Stimulated activated CD8-positive, alpha-beta memory T cell treated with anti-CD3 and anti-CD28 coated beads, Interleukin-7, amount 100 ng/mL, for 24 hours (primary cell): ENCODE measurements around the gene OPA1.

Source experiments
- DNase-seq: peaks from one replicate; pipeline ENCODE4 v3.0.0-alpha.2; 2020; ENCODE audit warnings: low read depth

The OPA1 gene

DNA sequence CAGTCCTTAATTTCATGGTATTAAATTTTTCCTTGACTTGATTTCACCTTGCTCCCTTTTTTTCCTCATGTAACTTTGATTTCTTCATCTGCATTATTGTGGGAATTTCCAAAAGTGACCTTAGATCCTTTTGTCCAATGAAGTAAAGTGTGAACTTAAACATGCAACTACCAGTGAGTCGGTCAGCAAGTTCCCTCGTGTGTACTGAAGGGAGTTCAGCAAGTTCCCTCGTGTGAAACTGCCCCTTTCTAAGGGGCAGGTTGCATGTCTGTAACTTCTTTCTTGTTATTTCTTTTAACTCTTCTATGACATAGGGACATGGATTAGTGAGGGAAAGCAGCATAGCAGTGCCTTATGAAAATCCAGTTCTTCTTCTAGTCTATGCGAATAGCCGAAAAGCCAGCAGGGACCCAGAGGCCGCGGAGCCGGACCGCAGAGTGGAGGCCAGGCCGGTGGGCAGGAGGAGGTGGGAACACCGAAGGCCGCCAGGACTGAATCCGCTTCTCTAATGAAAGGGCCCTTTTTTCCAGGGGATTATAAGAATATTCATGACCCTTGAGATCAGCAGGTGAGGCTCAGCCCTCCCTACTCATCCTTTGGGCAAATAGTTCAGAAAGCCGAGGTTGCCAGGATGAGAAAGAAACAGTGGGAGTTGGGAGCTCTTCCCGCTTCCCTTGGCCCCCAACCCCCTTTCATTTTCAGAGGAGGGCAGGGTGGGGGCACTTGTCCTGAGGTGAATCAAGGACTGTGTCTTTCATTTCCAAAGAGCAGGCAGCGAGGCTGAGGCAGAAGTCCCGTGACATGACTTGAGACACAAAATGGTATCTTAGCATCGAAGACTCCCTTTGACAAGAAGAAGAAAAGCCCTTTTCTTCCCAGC is 117.5 kb downstream of the OPA1 start:
- DNase-seq = no peak

DNA sequence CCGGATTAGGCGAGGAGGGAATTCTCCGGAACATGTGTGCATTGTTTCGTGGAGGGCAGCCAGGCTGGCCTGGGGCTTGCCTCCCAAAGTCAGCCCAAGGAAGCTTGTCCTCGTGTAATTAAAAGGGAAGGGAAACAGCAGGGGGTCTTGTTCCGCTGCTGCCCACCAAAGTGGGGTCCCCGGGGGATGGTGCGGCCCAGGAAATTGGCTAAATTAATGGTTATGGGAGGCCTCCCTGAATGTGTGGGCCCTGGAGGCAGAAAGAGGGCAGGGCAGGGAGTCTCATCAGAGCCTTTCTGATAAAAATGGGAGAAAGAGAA is 118.1 kb downstream of the OPA1 start:
- DNase-seq = no peak

DNA sequence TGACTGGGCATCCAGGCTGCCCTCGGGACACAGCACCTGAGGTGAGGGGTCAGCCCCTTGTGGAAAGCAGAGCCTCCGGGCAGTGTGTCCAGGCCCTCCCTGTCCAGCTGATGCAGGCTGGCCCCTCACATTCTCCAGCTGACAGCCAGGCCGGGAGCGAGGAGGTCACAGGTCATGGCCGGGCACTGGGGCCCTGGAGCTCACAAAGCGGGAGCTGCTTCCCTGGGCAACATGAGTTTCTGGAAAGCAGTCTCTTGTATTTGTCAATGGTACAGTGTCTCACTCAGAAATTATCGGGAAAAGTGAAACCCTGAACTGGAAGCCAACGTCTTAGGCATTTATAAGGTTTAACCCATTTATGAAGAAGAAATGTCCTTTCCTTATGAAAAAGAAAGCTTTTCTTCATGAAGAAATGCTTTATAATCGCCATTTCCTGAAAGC is 118.5 kb downstream of the OPA1 start:
- DNase-seq = no peak

DNA sequence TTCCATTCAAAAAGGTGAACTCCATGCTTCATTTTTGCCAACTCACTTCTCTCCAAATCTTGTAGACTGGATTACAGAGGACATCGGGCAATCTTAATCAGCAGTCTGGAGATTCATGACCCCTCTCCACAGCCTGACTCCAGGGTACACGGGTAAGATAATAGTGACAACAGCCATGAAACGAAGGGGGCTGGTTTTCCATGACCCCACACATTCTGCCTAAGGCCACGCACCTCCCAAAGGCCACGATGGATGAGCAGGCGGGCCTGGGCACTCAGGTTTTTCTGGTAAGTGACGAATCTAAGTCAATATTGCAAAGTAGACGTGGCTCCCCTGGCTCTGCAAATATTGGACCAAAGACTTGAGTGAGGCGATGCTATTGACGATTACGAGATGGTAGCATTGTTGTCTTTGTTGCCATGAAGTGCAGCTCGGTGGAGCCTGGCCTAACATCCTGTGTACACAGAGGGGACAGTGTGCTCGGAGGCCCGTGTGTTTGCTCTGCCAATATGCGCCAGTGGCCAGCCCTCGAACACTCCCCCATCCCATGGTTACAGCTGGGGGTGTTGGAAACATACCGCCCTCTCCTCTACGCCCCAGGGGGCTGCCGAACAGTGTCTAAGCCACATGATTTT is 119.1 kb downstream of the OPA1 start:
- DNase-seq = no peak

DNA sequence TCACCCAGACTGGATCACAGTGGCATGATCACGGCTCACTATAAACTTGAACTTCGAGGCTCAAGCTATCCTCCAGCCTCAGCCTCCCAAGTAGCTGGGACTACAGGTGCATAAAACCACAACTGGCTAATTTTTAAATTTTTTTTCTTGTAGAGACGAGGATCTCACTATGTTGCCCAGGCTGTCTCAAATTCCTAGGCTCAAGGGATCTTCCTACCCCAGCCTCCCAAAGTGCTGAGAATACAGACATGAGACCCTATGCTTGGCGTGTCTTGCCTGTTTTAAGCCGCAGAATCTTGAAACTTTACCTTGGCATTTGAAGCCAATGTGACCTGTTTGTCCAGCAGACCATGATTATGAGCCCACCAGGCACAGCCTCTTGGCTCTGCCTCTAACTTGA is 119.9 kb downstream of the OPA1 start:
- no peak for DNase-seq

DNA sequence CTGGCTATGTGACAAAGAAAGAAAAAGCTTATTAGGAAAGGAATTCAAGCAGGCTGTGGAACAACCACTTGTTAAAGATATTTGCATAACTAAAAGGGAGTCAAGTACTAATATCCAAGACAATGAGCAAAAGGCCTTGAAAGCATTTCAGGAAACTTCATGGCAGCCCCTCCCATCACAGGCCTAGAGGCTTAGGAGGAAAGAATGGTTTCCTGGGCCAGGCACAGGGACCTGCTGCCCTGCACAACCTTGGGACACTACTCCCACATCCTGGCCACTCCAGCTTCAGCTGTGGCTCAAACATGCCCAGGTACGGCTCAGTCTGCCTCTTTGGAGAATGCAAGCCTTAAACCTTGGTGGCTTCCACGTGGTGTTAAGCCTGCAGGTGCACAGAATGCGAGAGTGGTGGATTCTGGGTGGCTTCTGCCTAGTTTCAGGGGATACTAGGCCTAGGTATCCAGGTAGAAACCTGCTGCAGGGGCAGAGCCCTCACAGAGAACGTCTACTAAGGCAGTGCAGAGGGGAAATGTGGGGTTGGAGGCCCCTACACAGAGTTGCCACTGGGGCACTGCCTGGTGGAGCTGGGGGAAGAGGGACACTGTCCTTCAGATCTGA is 121.6 kb downstream of the OPA1 start:
- no peak for DNase-seq

DNA sequence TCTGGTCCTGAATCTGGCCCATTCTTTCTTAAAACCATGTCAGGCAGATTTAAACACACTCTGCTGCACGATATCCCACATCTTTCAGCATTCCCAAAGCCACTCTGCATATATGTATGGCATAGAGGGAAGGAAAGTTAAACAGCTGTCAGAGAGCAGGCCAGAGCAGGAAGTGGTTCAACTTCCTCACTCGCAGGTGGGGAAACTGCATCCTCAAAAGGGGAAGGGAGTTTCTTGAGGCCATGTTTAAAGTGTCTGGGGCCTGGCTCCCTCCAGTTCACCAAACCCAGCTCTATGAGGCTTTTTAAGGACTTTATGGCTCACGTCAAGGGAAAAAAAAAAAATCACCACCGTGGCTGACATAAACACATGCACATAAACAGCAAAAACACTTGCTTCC is 123.1 kb downstream of the OPA1 start:
- DNase-seq = no peak

DNA sequence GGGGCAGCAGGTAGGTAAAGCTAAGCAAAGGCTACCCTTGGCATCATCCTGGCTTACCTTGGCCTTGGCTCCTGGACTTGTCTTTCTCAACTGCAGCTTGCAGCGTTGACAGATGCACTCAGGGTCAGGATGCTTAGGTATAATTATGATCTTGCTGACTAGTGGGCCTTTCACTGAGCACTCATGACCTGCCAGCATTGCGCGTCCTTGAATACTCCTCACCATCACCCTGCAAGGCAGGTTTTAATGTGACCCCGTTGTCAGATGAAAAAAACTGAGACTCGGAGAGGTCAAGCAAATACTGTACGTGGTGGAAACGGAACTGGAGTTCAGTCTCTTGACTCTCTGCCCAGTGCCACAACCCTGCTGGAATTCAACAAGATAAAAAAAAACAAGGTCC is 126.7 kb downstream of the OPA1 start:
- DNase-seq = no peak

DNA sequence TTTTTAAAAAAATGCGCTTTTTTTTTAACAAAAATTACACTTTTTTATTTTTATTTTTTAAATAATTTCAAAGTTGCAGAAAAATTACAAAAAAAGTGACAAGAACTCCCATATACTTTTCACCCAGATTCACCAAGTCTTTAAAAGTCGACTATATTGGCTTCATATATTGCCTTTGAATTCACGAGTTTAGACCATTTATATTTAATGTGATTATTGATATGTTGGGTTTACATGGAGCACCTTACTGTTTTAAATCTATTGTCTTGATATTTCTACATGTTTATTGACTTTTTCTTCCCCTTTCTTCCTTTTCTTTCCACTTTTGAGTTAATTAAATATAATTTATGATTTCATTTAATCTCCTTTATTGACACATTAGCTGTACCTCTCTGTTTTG is 127.2 kb downstream of the OPA1 start:
- DNase-seq = no peak

DNA sequence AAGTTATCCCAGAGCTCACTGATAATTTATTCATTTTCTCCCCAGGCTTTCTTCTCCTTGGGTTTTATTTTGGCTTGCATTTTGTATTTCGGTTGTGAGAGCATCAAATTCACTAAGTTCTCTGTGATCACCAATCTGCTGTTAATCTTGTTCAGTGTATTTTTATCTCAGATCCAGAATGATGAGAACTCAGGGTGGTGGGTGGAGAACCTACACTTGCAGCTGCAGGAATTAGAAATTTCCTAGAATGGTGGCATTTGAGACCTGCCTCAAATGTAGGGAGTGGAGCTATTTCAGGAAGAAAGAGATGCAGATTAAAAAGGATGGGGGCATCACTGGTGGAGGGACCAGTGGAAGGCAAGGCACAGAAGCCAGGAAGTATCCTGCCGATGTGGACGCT is 129.6 kb downstream of the OPA1 start:
- DNase-seq = no peak

DNA sequence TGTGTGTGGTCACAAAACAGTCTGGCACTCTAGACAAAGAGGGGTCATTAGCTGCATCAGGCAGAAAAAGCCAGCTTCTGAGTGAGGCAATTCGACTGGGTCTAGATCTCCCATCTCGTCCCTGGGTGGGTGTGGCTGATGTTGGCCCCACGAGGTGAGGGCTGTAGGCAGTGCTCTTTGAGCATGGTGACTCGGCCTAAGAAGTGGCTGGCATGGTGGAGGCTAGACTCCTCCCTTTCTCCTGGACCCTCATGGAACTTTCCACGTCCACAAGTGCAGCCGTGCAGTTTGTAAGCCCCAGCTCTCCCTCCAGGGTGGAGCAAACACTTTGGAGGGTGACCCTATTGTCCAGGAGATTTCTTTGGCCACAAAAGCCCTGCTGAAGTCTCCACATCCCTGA is 134.1 kb downstream of the OPA1 start:
- DNase-seq = no peak

DNA sequence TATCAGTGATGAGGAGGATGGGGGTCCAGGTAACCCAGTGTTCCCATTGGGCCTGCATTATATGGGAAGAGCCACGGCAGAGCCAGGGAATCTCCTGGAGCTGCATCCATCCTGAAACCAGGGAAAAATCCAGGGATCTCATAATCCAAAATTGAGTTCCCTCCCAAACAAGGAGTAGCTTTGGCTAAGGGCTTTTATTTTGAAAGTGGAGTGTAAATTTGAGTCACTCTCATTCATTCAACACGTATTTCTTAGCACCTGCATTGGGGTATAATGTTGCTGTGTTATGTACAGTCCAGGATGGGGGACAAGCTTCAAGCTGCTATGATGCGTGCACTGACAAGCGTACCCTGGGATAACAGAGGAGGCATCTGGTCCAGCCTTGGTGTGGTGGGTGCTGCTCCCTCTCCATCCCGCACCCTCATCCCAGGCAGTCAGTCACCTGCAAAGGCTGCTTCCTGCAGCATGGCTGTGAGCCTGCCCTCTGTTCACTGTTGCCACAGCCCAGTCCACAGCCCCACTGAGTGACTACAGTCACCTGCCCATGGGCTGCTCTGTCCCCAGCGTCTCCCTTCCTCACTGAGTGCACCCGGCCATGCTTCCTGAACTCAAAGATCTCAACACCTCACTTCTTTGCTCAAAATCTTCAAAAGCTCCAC is 135.6 kb downstream of the OPA1 start:
- no peak for DNase-seq

DNA sequence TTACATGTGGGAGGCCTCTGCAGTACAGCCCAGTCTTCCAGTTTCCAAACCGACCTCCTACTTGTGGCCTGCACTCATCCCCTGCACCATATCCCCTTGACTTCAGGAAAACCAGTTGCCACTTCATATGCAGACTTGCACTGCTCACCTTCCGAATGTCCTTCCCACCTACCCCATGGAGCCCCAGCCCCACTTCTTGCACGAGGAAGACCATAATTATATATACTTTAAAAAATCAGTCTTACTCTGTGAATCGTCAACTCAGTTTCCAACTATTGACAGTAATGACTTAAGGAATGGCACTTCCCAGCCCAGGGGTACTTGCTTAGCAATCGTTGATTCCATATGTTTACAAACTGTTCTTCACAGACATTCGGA is 136.1 kb downstream of the OPA1 start:
- no peak for DNase-seq

DNA sequence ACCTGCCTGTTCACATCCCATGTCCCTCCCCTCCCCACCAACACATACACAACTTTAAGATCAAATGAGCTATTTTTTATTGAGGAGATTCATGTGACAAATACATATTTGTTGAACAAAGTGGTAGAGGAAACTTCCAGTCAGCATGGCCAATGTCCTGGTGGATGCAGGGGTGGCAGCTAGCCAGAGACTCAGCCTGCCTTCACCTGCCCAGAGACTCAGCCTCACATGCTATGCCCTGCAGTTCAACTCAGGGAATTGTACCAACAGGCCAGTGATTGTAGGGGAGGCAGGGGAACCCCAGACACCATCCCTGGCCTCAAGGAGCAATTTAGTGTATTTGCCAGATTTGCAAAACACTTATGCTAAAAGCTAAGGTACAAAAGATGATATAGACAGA is 136.6 kb downstream of the OPA1 start:
- no peak for DNase-seq

DNA sequence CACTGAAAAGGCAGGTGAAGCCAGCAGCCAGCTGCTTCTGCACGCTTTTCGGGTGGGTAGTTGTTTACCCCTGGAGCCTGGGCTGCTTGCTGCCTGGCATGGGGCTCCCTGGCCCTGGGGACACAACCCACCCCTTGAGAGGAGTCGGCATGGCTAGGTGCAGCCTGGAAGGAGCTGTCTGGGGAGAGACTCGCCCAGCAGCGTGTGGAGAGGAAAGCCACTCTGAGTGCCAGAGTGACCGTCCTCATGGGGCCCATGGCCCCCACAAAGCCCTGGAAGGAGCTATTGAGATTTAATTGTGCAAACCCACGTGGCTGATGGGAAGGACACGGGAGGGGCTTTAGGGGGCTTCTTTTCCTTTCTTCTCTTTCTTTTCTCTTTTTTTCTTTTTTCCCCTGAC is 137.5 kb downstream of the OPA1 start:
- no peak for DNase-seq

DNA sequence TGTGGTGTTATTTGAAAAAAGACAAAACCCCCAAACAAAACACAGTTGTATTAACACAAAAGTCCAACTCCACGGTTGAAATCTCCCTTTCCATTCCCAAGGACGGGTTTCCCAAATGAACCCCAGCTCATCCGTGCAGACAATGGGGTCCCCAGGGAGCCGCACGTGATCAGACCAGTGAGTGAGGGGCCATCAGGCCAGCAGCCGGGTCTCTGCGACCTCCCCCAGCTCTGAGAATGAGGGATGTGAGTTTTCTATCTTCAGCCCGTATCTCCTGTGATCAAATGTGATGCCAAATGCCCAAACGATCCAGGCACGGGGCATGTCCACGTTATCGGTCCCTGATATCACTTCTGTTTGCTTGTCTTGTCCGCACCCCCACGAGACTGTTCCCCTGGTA is 138.0 kb downstream of the OPA1 start:
- DNase-seq = no peak

DNA sequence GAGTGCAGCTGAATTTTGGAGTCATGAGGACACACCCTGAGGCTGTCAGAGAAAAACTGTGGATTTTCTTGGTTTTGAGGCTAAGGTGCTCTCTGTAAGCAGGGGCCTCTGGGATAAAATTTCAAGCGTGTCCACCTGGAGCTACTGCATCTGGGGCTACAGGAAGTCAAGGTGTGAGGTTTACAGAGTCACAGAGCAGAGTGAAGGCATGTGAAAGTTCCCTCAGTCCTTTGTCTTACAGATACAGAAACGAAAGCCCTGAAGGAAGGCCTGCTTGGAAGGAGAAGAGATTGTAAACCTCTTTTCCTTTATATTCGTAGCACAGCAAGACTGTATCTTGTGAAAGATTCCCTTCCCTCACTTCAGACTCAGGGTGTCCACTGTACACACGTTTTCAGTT is 138.6 kb downstream of the OPA1 start:
- DNase-seq = no peak

DNA sequence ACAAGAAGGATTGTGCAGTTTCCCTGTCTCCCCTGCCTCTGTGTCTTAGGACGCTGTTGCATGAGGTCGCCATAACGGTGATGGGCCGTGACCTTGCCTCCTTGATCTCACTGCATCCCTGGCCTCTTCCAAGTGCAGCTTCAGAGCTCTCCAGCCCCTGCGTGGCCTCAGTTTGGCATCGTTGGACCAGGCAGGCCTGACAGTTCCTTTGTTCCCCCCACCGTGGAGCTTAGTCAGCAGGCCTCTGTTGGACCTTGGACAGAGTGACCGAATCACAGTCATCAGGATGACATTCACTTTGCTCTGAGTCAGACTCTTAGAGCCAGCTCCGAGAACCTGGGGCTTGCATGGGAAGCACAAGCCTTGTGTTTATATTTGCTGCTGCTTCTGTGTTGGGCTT is 139.4 kb downstream of the OPA1 start:
- no peak for DNase-seq

DNA sequence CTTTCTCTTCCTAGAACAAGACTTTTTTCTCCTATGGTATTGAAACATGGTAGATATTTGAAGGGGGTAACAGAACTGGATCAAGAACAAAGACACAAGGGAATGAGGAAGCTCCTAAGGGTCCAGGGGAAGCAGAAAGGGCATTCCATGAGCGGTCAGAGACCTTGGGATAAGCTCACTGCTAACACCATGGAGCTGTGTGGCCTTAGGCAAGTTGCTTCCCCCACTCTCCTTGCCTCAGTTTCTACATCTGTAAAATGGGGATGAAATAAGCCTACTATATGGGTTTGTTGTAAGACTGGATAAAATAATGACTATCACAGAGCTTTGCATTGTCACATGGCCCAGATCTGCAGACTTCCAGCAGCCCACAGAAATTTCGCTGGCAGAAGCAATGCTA is 139.8 kb downstream of the OPA1 start:
- DNase-seq = no peak

DNA sequence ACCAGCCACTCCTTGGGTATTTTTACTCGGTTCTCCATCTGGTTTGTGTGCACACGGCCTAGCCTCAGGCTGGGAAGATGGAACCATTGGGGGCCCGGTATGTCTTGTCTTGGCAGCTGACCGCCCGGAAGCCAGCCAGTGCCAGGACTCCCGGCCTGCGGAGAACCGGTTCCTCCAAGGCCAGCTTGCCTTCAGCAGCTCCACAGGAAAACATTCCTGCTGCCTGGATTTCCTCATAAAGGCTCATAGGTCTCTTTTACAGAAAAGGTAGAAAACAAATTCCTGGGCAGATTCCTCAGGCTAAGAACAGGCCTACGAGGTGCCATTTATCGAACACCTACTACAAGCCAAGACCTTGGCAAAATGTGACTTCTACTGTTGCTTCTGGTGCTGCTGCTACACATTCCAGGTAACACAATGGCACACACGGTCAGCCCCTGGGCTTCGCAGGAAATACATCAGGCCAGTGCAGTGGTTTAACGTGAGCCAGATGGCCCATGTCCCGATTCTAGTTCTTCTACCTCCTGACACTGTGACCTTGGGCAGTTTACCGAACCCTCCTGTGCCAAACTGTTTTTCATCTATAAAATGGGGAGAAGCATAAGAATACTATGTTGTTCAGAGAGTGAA is 141.8 kb downstream of the OPA1 start:
- no peak for DNase-seq

DNA sequence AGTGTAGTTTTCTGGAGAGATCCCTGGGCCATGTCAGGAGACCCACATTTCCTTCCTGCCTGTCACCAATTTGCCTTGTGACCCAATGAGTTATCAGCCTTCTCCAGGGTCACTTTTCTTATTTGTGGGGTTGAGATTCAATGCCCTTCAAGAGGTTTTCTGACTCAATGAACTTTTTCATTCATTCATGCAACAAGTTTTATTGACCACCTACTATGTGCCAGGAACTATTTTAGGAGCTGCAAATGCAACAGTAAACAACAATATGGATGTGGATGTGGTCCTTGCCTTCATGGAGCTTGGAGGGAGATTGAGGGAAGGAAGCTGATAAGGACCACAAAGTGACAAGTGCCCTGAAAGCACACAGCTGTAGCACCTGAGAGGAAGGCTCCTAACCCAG is 142.8 kb downstream of the OPA1 start:
- no peak for DNase-seq

DNA sequence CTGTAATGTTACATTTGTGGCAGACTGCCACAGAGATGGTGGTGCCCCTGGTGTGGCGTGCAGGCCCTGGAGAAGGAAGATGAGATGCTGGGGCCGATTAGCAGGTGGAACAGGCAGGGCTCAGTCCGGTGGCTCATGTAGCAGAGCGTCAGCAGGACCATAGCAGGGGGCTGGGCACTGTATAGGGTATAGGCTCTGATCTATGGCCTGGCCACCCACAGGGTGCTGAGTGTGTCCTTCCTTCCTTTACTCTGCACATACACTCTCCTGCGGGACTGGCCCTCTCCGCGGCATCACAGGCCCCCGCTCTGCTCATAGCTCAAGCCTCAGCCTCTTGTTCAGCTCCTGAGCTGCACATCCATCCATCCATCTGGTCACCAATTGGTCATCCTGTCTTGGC is 143.6 kb downstream of the OPA1 start:
- DNase-seq = no peak
